HepG2 (cell line): ENCODE measurements around the gene AOX1. TPM values are rescaled to one million over a fixed set of nuclear protein-coding genes. Genes with fewer than 3 reads are reported as not detected.

Source experiments
- ATAC-seq: fragments of 200-7000 bp; cut with Tn5 transposase; 3 replicates; pipeline ENCODE4 v1.9.1; 2020; ENCODE audit warnings: mild to moderate bottlenecking, moderate library complexity
- BruUV-seq: library from RNA; stranded (reverse); fragments of 400-500 nt; replicated peaks from 2 replicates; lab custom pipeline; 2021; lab: Mats Ljungman, UMichigan
- CTCF ChIA-PET: fragments of 300-600 bp; formaldehyde crosslinking; extraction: SDS; loops from one replicate; lab custom pipeline; 2021; ENCODE audit warnings: low total read pairs, inconsistent platforms, low intra/inter-chr PET ratio; lab: Yijun Ruan, JAX
- POLR2A ChIA-PET: fragments of 350-600 bp; sonication (Branson Sonifier 250); formaldehyde crosslinking; loops from one replicate; lab custom pipeline; 2020; ENCODE audit warnings: antibody characterized with exemption, inconsistent platforms; lab: Yijun Ruan, JAX
- DNase-seq: peaks from one replicate; pipeline ENCODE4 v3.0.0-alpha.2; 2015; ENCODE audit warnings: low spot score
- FAIRE-seq: peaks from 3 replicates; lab custom pipeline; 2011; peaks lifted over from hg19 to GRCh38; lab: Jason Lieb, UNC
- H2AFZ ChIP-seq: one replicate; pipeline ENCODE4 v1.6.1; 2011; ENCODE audit warnings: low read length, inconsistent platforms
- H3K27ac ChIP-seq: fragments of 300-600 bp; 3 replicates; pipeline ENCODE4 v1.8.0; 2011; ENCODE audit warnings: mixed run types, mild to moderate bottlenecking, mixed read lengths, low read length, inconsistent platforms; ENCODE audit not compliant: insufficient read depth; ENCODE audit errors: extremely low read length
- H3K27me3 ChIP-seq, 2 experiments: fragments of 200-600 bp in 1 of 2; 2 replicates in 1 of 2; 3 replicates in 1 of 2; pipeline versions ENCODE4 v1.6.0 to v1.8.0; 2011; ENCODE audit warnings: low read length in 2 of 2, mild to moderate bottlenecking in 2 of 2, moderate library complexity in 2 of 2, inconsistent platforms in 1 of 2; ENCODE audit not compliant: insufficient read depth in 2 of 2, control insufficient read depth in 1 of 2
- H3K36me3 ChIP-seq, 2 experiments: fragments of 200-600 bp in 1 of 2; replicated peaks in 1 of 2; 2 replicates in 1 of 2; 3 replicates in 1 of 2; pipeline versions ENCODE4 v1.5.1 to v1.8.0; 2011; ENCODE audit warnings: low read length in 2 of 2, inconsistent platforms in 1 of 2; ENCODE audit not compliant: insufficient read depth in 2 of 2, control insufficient read depth in 1 of 2
- H3K4me1 ChIP-seq: 2 replicates; pipeline ENCODE4 v1.5.1; 2012; ENCODE audit warnings: low read length, inconsistent platforms; ENCODE audit not compliant: insufficient read depth
- H3K4me2 ChIP-seq: 2 replicates; pipeline ENCODE4 v1.6.0; 2011; ENCODE audit warnings: low read depth, low read length, inconsistent platforms
- H3K4me3 ChIP-seq, 3 experiments: fragments of 200-600 bp in 1 of 3; sonication (generic), shearing (Covaris generic) in 1 of 3; replicated peaks in 1 of 3; 2 replicates each; pipeline ENCODE4 v1.5.1; 2011 to 2016; ENCODE audit warnings: low read length in 3 of 3, inconsistent platforms in 2 of 3, low read depth in 2 of 3, mild to moderate bottlenecking in 2 of 3, control low read depth in 1 of 3, mixed read lengths in 1 of 3; ENCODE audit not compliant: insufficient read depth in 1 of 3
- H3K79me2 ChIP-seq: one replicate; pipeline ENCODE4 v1.6.1; 2011; ENCODE audit warnings: low read length, inconsistent platforms; ENCODE audit not compliant: insufficient read depth
- H3K9ac ChIP-seq: 2 replicates; pipeline ENCODE4 v1.6.0; 2011; ENCODE audit warnings: mild to moderate bottlenecking, low read depth, low read length, inconsistent platforms; ENCODE audit not compliant: insufficient read depth
- H3K9me3 ChIP-seq: 2 replicates; pipeline ENCODE4 v1.5.1; 2012; ENCODE audit warnings: mild to moderate bottlenecking, low read length
- H4K20me1 ChIP-seq: 2 replicates; pipeline ENCODE4 v1.6.0; 2011; ENCODE audit warnings: inconsistent platforms, mild to moderate bottlenecking, low read length, moderate library complexity; ENCODE audit not compliant: insufficient read depth
- NBN ChIP-seq: fragments of 450-650 bp; conservative IDR thresholded peaks from 2 replicates; pipeline ENCODE4 v1.6.1; 2017
- ZMYM2 ChIP-seq: sonication (generic); formaldehyde crosslinking; IDR thresholded peaks from 2 replicates; pipeline ENCODE4 v1.8.0; 2022; ENCODE audit warnings: mild to moderate bottlenecking, missing genetic modification reagents
- ZNF605 ChIP-seq: sonication (generic); formaldehyde crosslinking; IDR thresholded peaks from 2 replicates; pipeline ENCODE4 v1.8.0; 2022; ENCODE audit warnings: mild to moderate bottlenecking, missing genetic modification reagents
- WGBS: methylation state at CpG from one replicate; pipeline ENCODE4 v1.1.6; 2017; ENCODE audit warnings: low lambda C conversion rate; 5-methylcytosine and 5-hydroxymethylcytosine counted together
- in situ Hi-C: cut with HindIII; loops from 2 replicates; pipeline ENCODE4 v1.10.0; 2017; ENCODE audit warnings: low pct_unique_long_range_greater_than_20kb; ENCODE audit not compliant: extremely low pct_ligation_motif_present
- intact Hi-C: fragments of 100-400 bp; cut with micrococcal nuclease; formaldehyde crosslinking; loops from one replicate; pipeline ENCODE4 v1.10.0; 2022; ENCODE audit not compliant: unreplicated experiment
- polyA plus RNA-seq, 8 experiments: library from polyadenylated mRNA; depleted of rRNA in 3 of 8; stranded (reverse) in 7 of 8; unstranded in 1 of 8; fragments of >200 nt; fragmentation: Illumina TruSeq in 4 of 8; extraction: Trizol in 4 of 8; gene quantifications; 2 replicates each; pipeline versions ENCODE4 v1.2.1 to v1.2.3, GENCODE V29; 2011 to 2016; ENCODE audit warnings: low read depth in 4 of 8, missing spikeins in 1 of 8, mixed read lengths in 1 of 8; ENCODE audit not compliant: insufficient read depth in 1 of 8
- total RNA-seq, 5 experiments: library from RNA; depleted of rRNA; stranded (reverse); fragments of >200 nt; fragmentation: Illumina TruSeq; extraction: Trizol; gene quantifications; 2 replicates each; pipeline ENCODE4 v1.2.3, GENCODE V29; 2016; ENCODE audit warnings: low read depth in 1 of 5
- TF ChIP-seq, protein P1 (sequence below): sonication (generic); formaldehyde crosslinking; IDR thresholded peaks from 2 replicates; pipeline ENCODE4 v1.5.1; 2020; ENCODE audit warnings: missing genetic modification reagents, mild to moderate bottlenecking, borderline replicate concordance
- TF ChIP-seq, protein P2 (sequence below): sonication (generic); formaldehyde crosslinking; IDR thresholded peaks from 2 replicates; pipeline ENCODE4 v1.5.0; 2020; ENCODE audit warnings: missing genetic modification reagents, mild to moderate bottlenecking, borderline replicate concordance
- TF ChIP-seq, protein P3 (sequence below): sonication (generic); formaldehyde crosslinking; IDR thresholded peaks from 2 replicates; pipeline ENCODE4 v1.4.0; 2020; ENCODE audit warnings: mild to moderate bottlenecking, missing genetic modification reagents
- TF ChIP-seq, protein P4 (sequence below): sonication (generic); formaldehyde crosslinking; IDR thresholded peaks from 2 replicates; pipeline ENCODE4 v1.8.1; 2022; ENCODE audit warnings: low read depth, mild to moderate bottlenecking, missing genetic modification reagents

The AOX1 gene
- total and polyA plus RNA-seq, 2 of the 13 experiments (the other 11 are each of a cell fraction or from before 2014, with no cell fraction given) = 9.2 to 18.0 TPM

DNA sequence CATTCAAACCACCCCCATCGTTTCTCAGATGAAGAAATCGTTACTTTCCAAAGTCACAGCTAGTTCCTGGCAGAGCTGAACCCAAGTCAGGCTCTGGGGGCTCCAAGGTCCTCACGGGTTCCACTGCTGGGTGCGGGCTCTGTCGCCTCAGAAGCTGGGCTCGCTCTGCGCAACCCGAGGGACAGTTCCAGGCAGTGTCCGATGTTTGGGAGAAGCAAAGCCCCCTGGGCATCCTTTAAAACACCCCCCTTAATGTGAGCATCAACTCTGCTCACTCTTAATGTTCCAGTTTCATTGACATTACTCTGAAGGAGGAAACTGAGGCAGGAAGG, 796 bp downstream of the AOX1 start:
- Histone ChIP-seq H3K9ac (peak overlapping the region; percentile 46), H4K20me1 (no peaks in the 10 kb centered on the region), H3K27me3 (no peaks in the 10 kb centered on the region; a peak in 1 of 5 replicates), H3K79me2 (no peaks in the 10 kb centered on the region), H2AFZ (peak overlapping the region; percentile 73), H3K36me3 (no peaks in the 10 kb centered on the region), H3K4me1 (peaks cover 38% of the 10 kb centered on the region), H3K27ac (peak overlapping the region; percentile 39), H3K9me3 (no peaks in the 10 kb centered on the region), H3K4me3 (peak overlapping the region in 2 of 3 experiments; percentile 57 to 76; a peak in 3 of 6 replicates), H3K4me2 (peak overlapping the region; percentile 97)
- TF ChIP-seq, protein P1, sequence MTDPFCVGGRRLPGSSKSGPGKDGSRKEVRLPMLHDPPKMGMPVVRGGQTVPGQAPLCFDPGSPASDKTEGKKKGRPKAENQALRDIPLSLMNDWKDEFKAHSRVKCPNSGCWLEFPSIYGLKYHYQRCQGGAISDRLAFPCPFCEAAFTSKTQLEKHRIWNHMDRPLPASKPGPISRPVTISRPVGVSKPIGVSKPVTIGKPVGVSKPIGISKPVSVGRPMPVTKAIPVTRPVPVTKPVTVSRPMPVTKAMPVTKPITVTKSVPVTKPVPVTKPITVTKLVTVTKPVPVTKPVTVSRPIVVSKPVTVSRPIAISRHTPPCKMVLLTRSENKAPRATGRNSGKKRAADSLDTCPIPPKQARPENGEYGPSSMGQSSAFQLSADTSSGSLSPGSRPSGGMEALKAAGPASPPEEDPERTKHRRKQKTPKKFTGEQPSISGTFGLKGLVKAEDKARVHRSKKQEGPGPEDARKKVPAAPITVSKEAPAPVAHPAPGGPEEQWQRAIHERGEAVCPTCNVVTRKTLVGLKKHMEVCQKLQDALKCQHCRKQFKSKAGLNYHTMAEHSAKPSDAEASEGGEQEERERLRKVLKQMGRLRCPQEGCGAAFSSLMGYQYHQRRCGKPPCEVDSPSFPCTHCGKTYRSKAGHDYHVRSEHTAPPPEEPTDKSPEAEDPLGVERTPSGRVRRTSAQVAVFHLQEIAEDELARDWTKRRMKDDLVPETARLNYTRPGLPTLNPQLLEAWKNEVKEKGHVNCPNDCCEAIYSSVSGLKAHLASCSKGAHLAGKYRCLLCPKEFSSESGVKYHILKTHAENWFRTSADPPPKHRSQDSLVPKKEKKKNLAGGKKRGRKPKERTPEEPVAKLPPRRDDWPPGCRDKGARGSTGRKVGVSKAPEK = peak; percentile 83; the same call in 1 of the 2 replicates
- TF ChIP-seq, protein P2, sequence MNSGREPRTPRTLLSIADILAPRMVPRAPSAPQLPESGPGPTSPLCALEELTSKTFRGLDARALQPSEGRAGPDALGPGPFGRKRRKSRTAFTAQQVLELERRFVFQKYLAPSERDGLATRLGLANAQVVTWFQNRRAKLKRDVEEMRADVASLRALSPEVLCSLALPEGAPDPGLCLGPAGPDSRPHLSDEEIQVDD (CRISPR knock-in tag) = 0 out of 2 replicates have a peak, but pooled peaks have one; percentile 39
- TF ChIP-seq, protein P3, sequence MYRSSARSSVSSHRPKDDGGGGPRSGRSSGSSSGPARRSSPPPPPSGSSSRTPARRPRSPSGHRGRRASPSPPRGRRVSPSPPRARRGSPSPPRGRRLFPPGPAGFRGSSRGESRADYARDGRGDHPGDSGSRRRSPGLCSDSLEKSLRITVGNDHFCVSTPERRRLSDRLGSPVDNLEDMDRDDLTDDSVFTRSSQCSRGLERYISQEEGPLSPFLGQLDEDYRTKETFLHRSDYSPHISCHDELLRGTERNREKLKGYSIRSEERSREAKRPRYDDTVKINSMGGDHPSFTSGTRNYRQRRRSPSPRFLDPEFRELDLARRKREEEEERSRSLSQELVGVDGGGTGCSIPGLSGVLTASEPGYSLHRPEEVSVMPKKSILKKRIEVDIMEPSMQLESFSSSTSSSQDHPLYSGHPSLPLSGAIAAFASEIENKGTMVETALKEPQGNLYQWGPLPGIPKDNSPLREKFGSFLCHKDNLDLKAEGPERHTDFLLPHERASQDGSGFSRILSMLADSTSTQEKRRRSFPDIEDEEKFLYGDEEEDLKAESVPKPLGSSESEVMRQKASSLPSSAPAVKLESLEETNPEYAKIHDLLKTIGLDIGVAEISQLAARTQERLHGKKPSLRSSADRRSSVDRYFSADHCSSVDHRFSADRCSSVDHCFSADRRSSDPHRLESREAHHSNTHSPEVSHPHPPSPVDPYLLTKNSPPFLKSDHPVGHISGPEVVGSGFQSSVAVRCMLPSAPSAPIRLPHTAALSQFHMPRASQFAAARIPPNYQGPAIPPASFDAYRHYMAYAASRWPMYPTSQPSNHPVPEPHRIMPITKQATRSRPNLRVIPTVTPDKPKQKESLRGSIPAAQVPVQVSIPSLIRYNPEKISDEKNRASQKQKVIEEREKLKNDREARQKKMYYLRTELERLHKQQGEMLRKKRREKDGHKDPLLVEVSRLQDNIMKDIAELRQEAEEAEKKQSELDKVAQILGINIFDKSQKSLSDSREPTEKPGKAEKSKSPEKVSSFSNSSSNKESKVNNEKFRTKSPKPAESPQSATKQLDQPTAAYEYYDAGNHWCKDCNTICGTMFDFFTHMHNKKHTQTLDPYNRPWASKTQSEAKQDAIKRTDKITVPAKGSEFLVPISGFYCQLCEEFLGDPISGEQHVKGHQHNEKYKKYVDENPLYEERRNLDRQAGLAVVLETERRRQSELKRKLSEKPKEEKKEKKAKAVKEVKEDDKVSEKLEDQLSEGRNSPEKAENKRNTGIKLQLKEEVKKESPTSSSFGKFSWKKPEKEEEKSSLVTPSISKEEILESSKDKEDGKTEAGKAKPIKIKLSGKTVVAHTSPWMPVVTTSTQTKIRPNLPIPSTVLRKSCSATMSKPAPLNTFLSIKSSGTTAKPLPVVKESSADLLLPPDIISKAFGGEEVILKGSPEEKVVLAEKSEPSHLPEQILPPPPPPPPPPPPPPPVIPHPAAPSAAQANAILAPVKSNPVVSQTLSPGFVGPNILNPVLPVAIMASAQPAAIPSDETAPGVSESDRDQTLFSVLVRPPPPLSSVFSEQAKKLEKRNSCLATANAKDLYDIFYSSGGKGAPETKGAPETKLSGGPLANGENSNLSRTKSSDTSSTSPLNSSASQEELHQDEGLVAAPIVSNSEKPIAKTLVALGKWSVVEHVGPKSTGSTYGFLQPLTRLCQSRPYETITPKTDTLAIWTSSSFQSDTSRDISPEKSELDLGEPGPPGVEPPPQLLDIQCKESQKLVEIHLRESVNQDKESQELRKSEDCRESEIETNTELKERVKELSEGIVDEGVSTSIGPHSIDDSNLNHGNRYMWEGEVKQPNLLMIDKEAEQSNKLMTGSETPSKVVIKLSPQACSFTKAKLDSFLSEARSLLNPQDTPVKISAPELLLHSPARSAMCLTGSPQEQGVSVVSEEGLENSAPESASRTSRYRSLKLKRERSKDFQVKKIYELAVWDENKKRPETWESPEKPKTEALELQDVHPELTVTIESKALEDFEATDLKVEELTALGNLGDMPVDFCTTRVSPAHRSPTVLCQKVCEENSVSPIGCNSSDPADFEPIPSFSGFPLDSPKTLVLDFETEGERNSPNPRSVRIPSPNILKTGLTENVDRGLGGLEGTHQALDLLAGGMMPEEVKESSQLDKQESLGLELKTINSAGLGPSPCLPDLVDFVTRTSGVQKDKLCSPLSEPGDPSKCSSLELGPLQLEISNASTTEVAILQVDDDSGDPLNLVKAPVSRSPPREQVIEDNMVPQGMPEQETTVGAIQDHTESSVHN (CRISPR knock-in tag) = no peak
- TF ChIP-seq ZMYM2 (CRISPR knock-in tag) (0 out of 2 replicates have a peak, but pooled peaks have one; percentile 3), NBN (no peak), ZNF605 (CRISPR knock-in tag) (0 out of 2 replicates have a peak, but pooled peaks have one; percentile 23)
- TF ChIP-seq, protein P4, sequence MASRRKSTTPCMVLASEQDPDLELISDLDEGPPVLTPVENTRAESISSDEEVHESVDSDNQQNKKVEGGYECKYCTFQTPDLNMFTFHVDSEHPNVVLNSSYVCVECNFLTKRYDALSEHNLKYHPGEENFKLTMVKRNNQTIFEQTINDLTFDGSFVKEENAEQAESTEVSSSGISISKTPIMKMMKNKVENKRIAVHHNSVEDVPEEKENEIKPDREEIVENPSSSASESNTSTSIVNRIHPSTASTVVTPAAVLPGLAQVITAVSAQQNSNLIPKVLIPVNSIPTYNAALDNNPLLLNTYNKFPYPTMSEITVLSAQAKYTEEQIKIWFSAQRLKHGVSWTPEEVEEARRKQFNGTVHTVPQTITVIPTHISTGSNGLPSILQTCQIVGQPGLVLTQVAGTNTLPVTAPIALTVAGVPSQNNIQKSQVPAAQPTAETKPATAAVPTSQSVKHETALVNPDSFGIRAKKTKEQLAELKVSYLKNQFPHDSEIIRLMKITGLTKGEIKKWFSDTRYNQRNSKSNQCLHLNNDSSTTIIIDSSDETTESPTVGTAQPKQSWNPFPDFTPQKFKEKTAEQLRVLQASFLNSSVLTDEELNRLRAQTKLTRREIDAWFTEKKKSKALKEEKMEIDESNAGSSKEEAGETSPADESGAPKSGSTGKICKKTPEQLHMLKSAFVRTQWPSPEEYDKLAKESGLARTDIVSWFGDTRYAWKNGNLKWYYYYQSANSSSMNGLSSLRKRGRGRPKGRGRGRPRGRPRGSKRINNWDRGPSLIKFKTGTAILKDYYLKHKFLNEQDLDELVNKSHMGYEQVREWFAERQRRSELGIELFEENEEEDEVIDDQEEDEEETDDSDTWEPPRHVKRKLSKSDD (CRISPR knock-in tag) = peak; percentile 28; the same call in 1 of the 2 replicates
- no peak; the same call in 2 of the 3 replicates for ATAC-seq
- DNase-seq = no peak
- BruUV-seq = no TSS peak
- POLR2A ChIA-PET = interaction anchor here (1.0 to 4.6 kb wide), 13 partner anchors 9 to 303 kb away, joined by 3 to 73 read pairs (median 9); partner anchors contain the start of genes CLK1, NIF3L1 and PPIL3
- intact Hi-C loops (loop anchor here (1.0 to 5.0 kb wide), 3 partner anchors 8 to 41 kb away; no protein-coding TSS in a partner anchor), in situ Hi-C loops (loop anchor here (5.0 kb wide), 1 partner anchor 71 kb away; no protein-coding TSS in a partner anchor)
- CTCF ChIA-PET = interaction anchor here (2.1 kb wide), 1 partner anchor 116 kb away, joined by 7 read pairs; no protein-coding TSS in a partner anchor
- 81% methylated on average over 7 of the region's 9 CpGs for WGBS
- FAIRE-seq = no peak
